Measurements from ENCODE around the gene EXTL1. TPM values are rescaled to one million over a fixed set of nuclear protein-coding genes. Genes with fewer than 3 reads are reported as not detected.

EXTL1 gene
- total and polyA plus RNA-seq, 12 donors, result 0.91 to 17.0 (median 7.0) TPM

DNA sequence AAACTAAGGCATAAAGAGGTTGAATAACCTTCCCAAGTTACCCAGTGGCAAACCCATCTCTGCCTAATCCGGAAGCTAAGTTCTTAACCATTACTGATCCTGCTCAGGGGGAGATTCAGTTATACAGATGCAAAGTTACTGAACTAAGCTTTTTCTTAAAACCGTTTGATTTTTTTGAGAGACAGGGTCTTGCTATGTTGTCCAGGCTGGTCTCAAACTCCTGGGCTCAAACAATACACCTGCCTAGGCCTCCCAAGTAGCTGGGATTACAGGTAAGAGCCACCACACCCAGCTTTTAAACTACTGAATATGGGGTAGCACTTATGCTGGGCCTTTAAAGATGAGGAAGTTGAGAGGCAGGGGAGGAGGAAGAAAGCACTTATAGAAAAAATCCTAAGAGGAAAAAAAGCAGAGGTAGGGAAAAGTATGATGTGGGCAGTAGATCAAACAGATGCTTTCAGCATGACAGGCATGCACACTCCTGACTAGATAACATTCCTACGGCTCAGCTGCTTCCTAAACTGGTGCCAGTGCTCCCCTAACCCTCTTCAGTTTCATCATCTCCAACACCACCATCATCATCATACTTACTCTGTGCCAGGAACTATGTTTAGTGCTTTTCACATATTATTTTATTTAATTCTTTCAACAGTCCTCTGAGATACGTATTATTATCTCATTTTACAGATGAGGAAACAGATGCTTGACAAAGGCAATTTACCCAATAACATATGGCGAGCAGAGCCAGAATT lies 29.5 kb upstream of the EXTL1 start:
- intact Hi-C loops (cut with DNase I), result no loop called here
- no peaks in the 10 kb centered on the region for H3K27me3 ChIP-seq
- H3K27ac ChIP-seq, result no peak overlapping the region
- no peak for DNase-seq
- peaks cover 7 to 60% (median 34%) of the 10 kb centered on the region in 9 donors for H3K4me1 ChIP-seq
- no peak overlapping the region for H3K4me3 ChIP-seq
- no peaks in the 10 kb centered on the region for H3K9me3 ChIP-seq
- WGBS, 2 donors, result 74 to 85% methylated on average over 5 of the region's 5 CpGs
- H3K36me3 ChIP-seq, result peaks cover 0 to 23% (median 6%) of the 10 kb centered on the region in 9 donors
- TF ChIP-seq, protein P1, sequence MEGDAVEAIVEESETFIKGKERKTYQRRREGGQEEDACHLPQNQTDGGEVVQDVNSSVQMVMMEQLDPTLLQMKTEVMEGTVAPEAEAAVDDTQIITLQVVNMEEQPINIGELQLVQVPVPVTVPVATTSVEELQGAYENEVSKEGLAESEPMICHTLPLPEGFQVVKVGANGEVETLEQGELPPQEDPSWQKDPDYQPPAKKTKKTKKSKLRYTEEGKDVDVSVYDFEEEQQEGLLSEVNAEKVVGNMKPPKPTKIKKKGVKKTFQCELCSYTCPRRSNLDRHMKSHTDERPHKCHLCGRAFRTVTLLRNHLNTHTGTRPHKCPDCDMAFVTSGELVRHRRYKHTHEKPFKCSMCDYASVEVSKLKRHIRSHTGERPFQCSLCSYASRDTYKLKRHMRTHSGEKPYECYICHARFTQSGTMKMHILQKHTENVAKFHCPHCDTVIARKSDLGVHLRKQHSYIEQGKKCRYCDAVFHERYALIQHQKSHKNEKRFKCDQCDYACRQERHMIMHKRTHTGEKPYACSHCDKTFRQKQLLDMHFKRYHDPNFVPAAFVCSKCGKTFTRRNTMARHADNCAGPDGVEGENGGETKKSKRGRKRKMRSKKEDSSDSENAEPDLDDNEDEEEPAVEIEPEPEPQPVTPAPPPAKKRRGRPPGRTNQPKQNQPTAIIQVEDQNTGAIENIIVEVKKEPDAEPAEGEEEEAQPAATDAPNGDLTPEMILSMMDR (IDR thresholded peaks at IDR 0.05), result no peak
- no peak for ATAC-seq

DNA sequence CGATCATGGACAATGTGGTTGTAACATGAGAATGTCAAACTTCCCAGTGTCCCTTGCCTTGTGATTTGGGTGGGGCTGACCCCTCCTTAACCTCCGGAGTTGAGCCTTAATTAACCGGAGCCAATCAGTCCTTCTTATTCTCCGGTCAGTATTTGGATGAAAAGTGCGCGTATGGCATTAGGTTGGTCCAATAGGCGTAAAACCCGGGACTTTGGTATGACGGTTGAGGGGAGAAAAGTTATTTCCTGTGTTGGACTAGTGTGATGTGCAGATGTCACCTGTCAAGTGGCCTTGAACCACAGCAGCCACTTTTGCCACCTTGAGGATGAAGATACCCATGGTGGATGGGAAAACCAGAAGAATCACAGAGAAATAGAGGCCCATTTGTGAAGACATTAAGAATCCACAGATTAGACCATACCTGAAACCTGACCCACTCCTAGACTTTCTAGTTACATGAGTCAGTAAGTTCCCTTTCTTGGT lies 28.8 kb upstream of the EXTL1 start:
- no peak for DNase-seq
- Histone ChIP-seq H3K36me3 (peaks cover 0 to 17% (median 5%) of the 10 kb centered on the region in 9 donors), H3K27ac (no peak overlapping the region), H3K27me3 (no peaks in the 10 kb centered on the region), H3K4me1 (peaks cover 7 to 63% (median 38%) of the 10 kb centered on the region in 9 donors), H3K9me3 (no peaks in the 10 kb centered on the region), H3K4me3 (no peak overlapping the region)
- intact Hi-C loops (cut with DNase I), result no loop called here
- WGBS, 2 donors, result 95% methylated on average over 9 of the region's 9 CpGs
- TF ChIP-seq, protein P1 (IDR thresholded peaks at IDR 0.05), result no peak
- no peak for ATAC-seq

DNA sequence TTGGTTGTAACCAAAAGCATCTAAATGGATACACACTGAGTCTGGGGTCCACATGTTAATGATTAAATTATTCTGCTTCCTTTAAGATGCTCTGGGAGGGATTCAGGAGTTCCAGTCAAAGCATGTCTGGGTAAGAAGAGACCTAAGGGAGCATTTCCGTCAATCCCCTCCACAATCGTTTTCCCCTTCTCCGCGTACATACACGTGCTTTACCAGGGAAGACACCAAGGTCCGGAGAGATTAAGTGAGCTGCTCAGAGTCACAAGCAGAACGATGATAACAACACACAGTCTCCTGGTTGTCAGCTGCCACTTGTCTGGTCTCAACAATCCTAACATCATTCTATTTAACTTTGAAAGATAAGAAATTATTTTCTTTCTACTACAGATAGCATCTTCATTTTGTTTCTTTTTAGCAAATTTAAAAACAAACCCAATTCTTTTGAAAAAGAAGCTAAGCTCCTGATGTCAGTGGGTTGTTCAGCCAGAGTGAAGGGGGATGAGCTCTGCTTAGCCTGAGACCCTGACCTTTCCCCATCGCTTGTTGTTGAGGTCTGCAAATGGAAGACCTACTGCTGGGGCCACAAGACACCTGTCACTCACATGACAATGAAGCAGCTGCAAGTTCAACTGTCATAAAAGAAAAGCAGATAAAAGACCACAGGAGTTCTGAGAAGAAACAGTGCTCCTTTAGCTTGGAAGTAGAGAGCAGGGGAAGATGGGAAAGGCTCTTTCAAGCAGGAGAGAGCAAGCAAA lies 28.2 kb upstream of the EXTL1 start:
- DNase-seq (no peak), ATAC-seq (no peak)
- Histone ChIP-seq H3K4me1 (peaks cover 7 to 58% (median 39%) of the 10 kb centered on the region in 9 donors), H3K27me3 (no peaks in the 10 kb centered on the region), H3K27ac (no peak overlapping the region), H3K9me3 (no peaks in the 10 kb centered on the region), H3K36me3 (peaks cover 0 to 10% (median 4%) of the 10 kb centered on the region in 9 donors), H3K4me3 (no peak overlapping the region)
- 75% methylated on average over 8 of the region's 8 CpGs for WGBS, 2 donors
- TF ChIP-seq, protein P1 (IDR thresholded peaks at IDR 0.05), result no peak
- intact Hi-C loops (cut with DNase I), result no loop called here

DNA sequence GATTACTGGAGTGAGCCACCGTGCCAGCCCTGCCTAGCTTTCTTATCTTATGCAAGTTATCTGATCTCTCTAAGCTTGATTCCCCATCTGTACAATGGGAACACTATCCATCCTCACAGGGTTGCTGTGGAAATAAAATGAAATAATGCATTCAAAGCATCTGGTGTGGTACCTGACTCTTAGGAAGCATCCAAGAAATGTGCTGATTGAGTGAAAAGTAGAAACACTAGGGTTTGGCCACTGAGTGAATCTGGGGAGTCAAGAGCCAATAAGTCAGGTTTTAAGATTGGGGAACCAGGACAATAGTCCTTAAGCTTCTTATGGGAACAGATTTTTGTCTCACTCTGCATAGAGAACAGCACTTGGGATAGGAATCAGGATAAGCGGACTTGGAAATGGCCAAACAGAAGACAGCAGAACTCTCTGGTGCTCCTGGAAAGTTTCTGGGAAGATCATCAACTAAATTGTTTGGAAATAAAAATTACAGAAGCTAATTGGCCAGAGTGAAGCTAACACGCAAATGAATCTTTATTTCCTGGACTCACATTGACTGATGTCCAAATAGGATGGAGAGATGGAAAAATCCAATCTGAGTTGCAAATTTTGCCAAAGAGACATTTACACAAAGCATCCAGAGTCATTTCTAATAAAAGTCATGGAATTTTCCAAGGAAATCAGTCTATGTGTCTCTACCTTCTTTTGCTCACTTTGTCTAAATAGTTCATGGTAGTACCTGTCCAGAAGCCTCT lies 27.0 kb upstream of the EXTL1 start:
- intact Hi-C loops (cut with DNase I), result loop anchor here in 2 of 10 donors (5.0 kb wide), 1 partner anchor 97 kb away; no protein-coding TSS in a partner anchor
- Histone ChIP-seq H3K27me3 (no peaks in the 10 kb centered on the region), H3K9me3 (no peaks in the 10 kb centered on the region), H3K27ac (no peak overlapping the region), H3K4me3 (no peak overlapping the region), H3K36me3 (peaks cover 0 to 4% (median 0%) of the 10 kb centered on the region in 9 donors), H3K4me1 (peaks cover 7 to 53% (median 42%) of the 10 kb centered on the region in 9 donors)
- DNase-seq, result no peak
- no peak for ATAC-seq
- WGBS, 2 donors, result 93 to 99% methylated on average over 3 of the region's 3 CpGs
- TF ChIP-seq, protein P1 (IDR thresholded peaks at IDR 0.05), result no peak

Data from heart right ventricle (tissue), 16 donors.